ENCODE measurements around the gene CARMIL1.

Gene CARMIL1

DNA sequence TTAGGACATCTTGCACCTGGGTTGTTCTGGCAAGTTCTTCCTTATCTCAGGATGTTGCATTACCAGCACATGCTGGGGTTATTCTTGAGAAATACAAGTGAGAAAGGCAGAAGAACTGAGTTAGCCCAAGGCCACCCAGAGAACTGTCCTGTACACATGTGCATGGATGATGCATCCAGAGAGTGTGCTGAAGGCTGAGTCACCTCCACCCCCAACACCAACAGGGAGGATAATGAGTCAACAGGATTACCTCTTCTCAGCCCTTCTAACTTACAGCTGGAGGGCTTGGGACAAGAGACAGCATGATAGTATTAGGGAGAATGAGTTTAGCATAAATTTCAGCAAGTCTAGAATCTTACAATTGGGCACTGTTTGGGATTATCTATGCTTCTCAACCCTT is 381.3 kb downstream of the CARMIL1 start:
- no peak for DNase-seq (ENCODE audit: low spot score)

DNA sequence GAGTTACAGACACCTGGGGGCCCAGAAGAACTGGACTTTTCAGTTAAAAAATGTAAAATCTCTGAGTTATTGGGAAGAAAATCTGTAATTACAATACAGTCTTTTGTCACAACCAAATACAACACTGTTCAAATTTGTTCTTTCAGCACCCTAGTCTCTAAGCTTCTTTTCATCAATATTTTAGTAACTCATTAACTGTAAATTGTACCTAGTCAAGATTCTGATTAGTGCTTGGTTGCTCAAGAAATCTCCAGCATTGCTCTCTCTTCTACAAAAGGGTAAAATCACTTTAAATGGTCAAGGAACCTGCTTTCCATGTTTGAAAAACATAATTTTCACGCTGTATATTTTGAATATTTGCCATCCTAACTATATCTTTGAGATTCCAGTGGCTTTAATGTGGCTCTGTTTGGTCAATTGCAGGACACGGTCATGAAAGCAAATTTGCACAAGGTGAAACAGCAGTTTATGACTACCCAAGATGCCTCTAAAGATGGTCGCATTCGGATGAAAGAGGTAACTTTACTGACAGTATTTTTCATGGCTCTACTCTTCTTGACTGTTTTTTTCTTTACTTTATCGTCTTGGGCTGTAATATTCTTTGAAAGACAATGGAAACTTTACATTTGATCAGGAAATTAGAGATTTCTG is 382.1 kb downstream of the CARMIL1 start:
- no peak for DNase-seq (ENCODE audit: low spot score)

DNA sequence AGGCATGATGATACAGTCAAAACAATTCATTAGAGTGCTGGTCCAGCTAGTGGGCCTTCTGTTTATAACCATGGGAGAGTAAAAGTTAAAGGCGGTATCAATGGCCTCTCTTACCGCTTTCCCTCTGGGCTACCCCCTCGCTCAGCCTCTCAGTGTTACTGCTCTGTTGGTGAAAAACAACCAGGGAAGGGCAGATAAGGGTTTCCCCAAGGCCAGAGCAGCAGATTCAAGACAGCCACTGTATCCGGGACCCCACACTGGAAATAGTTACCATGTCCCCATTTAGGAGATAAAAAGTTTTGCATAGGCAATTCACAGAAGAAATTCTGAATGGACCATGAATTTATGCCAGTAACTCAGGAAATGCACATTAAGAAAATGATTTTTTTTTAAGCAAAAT is 386.3 kb downstream of the CARMIL1 start:
- no peak for DNase-seq (ENCODE audit: low spot score)

DNA sequence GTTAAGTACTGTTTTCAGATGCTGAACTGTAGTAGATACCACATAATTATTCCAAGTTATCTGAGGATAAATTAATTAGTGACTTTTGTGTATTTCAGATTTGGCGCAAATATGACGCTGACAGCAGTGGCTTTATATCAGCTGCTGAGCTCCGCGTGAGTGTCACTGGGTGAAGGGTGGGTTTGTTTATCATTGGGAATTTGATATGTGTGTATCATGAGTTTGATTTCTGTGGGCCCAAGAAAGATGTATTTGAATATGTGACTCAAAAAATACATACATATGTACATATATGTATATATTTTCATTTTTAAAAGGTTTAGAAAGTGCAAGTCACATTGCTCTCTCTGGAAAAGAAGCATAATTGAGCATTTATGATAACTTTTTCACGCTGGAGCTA is 390.2 kb downstream of the CARMIL1 start:
- no peak for DNase-seq (ENCODE audit: low spot score)
